OCI-M2 (cell line): Measurements from ENCODE around the gene CD4.

ENCODE experiments used
- DNase-seq: peaks from one replicate; lab custom pipeline; 2025; ENCODE audit not compliant: unreplicated experiment; lab: John Stamatoyannopoulos, UW

The CD4 gene

GRCh38 chr12:6777386-6777785 is 11.9 kb upstream of the CD4 start:
- no peak for DNase-seq

DNA sequence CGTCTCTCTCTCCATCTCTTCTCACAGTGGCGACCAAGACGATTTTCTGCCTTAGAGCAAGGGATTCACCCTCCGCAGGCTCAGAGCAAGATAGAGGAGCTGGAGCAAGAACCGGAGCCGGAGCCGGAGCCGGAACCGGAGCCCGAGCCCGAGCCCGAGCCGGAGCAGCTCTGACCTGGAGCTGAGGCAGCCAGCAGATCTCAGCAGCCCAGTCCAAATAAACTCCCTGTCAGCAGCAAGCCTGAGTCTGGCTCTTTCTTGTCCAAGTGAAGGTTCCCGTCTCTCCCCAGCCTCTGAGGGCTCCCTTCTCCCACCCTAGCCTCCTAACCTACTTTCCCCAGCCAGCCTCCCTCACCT is 11.1 kb upstream of the CD4 start:
- DNase-seq = no peak

DNA sequence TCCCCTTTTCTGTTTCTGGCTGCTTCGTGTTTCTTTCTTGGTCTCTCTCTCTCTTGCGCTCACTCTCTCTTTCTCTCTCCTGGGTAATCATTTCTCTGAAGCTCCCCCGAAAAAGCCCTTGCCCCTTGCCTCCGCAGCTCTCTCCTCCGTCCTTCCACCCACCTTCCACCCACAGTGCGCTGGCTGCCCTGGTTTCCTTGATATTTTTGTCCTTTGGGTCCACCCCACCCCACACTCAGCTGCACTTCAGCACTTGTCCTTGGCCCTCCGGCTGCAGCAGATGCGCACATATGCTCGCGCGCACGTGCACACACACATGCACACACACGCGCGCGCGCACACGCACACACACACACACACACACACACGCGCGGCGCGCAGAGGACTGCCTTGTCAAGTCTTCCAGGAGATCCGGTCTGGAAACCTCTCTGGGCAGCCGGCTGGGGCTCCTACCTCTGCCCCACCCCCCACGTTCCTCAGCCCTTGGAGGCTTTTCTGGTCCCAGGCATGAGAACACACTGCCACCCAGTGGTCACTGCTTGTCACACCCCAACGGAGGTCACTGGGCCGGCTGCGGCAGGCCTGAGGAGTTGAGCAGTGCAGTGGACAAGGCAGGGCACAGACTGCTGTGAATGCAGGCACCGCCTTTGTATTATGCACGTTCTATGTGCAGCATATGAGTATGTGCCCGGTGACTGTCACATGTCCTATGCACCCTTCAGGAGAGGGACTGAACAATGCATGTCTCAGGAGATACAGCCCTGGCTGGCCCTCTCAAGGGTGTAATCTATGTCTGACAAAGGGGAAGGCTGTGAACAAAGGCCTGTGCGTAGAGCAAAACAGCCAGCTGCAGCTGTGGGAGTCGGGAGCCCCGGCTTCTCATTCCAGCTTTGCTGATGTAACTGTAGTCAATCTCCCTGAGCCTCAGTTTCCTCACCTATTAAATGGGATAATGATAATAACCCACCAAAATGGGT is 10.5 kb upstream of the CD4 start:
- DNase-seq = peak; percentile 62

GRCh38 chr12:6779708-6780432 is 9.5 kb upstream of the CD4 start:
- no peak for DNase-seq

- no peak for DNase-seq
These were observed 8.8 kb upstream of the CD4 start for GRCh38 chr12:6780573-6780972.

GRCh38 chr12:6782119-6782518 is 7.2 kb upstream of the CD4 start:
- no peak for DNase-seq

GRCh38 chr12:6782850-6783566 is 6.3 kb upstream of the CD4 start:
- no peak for DNase-seq

- no peak for DNase-seq
These were observed 5.5 kb upstream of the CD4 start for GRCh38 chr12:6783828-6784227.

GRCh38 chr12:6784296-6784695 is 5.0 kb upstream of the CD4 start:
- DNase-seq = no peak

DNA sequence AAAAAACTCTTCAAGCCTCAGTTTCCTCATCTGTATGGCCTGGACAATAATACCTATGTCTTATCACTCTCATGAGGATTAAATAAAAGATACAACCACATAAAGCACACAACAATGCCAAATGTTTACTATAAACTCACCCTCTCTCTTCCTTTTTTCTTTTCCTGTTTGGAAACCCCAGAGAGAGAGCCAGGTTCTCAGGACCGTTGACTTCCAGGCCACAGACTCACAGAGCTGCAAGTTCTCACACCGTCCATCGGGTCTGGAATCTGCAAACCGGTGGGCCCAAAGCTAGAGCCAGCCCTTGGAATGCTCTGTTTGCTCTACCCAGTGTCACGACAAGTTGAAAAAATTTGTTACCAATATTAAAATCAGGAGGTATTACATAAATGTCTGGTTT is 4.6 kb upstream of the CD4 start:
- no peak for DNase-seq

DNA sequence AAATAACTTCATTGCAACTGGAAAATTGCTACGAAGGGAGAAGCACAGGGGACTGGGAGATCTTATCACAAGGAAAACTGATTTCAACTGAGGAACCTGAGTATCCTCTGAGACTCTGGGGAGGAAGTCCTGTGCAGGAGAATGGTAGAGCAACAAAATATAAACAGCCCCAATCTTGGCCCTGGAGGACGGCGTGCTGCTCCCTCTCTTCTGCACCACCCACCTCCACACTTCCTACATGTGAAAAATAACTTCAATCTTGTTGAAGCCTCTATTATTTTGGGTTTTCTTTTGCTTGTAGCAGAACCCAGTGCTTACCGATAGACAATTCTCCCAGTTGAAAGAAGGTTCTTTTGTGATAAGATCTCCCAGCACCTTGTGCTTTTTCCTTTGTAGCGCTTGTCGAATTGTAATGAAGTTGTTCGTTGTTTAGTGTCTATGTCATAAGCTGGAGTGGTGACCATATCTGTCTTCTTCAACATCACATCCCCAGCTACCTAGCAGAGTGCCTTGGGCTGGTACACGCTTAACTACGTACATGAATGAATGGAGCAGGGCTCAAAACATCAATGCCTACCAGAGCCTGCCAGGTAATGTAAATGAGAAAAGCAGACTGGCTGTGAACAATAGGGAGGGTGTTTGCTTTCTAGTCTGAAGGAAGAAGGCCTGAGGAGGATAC is 2.8 kb upstream of the CD4 start:
- no peak for DNase-seq

- DNase-seq = no peak
These were observed 2.0 kb upstream of the CD4 start for GRCh38 chr12:6787309-6787708.

- no peak for DNase-seq
These were observed 1.3 kb downstream of the CD4 start for GRCh38 chr12:6790496-6791150.

GRCh38 chr12:6791931-6792520 is 2.7 kb downstream of the CD4 start:
- no peak for DNase-seq

- no peak for DNase-seq
These were observed 3.3 kb downstream of the CD4 start for GRCh38 chr12:6792522-6793201.

GRCh38 chr12:6795088-6795487 is 5.8 kb downstream of the CD4 start:
- DNase-seq = no peak

- DNase-seq = no peak
These were observed 7.2 kb downstream of the CD4 start for GRCh38 chr12:6796576-6796975.

DNA sequence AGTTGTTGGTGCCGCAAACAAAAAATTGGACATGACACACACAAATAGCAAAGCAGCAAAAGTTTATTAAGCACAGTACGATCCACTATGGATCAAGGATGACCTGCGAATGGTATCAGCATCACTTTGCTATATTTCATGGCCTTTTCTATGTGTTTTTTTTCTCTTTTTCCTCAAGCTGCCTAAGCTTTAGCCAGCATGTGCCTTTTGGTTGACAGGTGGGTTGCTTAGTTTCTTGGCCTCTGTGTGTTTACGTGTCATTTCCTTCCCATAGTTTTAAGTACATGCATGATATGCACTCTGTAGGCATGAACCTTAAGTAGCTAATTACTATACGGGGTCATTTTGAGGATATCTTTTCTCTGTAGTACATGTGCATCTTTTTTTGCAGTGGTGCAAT is 9.8 kb downstream of the CD4 start:
- DNase-seq = no peak

- no peak for DNase-seq
These were observed 17.8 kb downstream of the CD4 start for GRCh38 chr12:6807170-6807569.

DNA sequence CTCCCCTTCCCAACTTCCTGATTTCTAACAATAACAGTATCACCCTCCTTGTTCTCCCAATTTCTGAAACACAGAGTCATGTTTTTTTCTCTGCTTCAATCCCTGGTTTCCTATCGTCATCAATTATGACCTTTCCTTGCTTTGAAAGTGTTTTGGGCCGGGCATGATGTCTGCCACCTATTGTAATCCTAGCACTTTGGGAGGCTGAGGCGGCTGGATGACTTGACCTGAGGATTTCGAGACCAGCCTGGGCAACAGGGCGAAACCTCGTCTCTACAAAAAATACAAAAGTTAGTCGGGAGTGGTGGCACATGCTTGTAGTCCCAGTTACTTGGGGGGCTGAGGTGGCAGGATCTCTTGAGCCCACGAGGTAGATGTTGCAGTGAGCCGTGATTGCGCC is 19.7 kb downstream of the CD4 start:
- DNase-seq = no peak
